ENCODE measurements around the gene RFXAP. TPM values are rescaled to one million over a fixed set of nuclear protein-coding genes. Genes with fewer than 3 reads are reported as not detected.
A peak's percentile ranks its signal among the peaks of the same experiment; 100 is the strongest.

Gene RFXAP
- total RNA-seq, 3 donors from 2014 or later: 5.0 to 6.3 (median 5.9) TPM

- DNase-seq (no peak), ATAC-seq (peak; percentile 19)
- intact Hi-C loops (cut with DNase I, micrococcal nuclease): no loop called here
- H3K9me3 ChIP-seq: no peaks in the 10 kb centered on the region
- TF ChIP-seq CTCF (IDR thresholded peaks at IDR 0.05): no peak
- H3K4me3 ChIP-seq: peak overlapping the region; percentile 62
- no peaks in the 10 kb centered on the region for H3K36me3 ChIP-seq (ENCODE audit: low read depth)
- peaks cover 8% of the 10 kb centered on the region for H3K4me1 ChIP-seq (ENCODE audit: low read depth)
These were observed 822 bp upstream of the RFXAP start for GRCh38 chr13:36817996-36818803.

GRCh38 chr13:36819739-36820090 lies 693 bp downstream of the RFXAP start:
- no peaks in the 10 kb centered on the region for H3K36me3 ChIP-seq (ENCODE audit: low read depth)
- peaks cover 8% of the 10 kb centered on the region for H3K4me1 ChIP-seq (ENCODE audit: low read depth)
- DNase-seq: no peak
- intact Hi-C loops (cut with DNase I, micrococcal nuclease): no loop called here
- H3K4me3 ChIP-seq: peak overlapping the region; percentile 62
- ATAC-seq: peak; percentile 25
- TF ChIP-seq CTCF (IDR thresholded peaks at IDR 0.05): no peak
- H3K9me3 ChIP-seq: no peaks in the 10 kb centered on the region

GRCh38 chr13:36820222-36820621 lies 1.2 kb downstream of the RFXAP start:
- TF ChIP-seq CTCF (IDR thresholded peaks at IDR 0.05): no peak
- Histone ChIP-seq H3K4me3 (no peak overlapping the region), H3K36me3 (ENCODE audit: low read depth) (no peaks in the 10 kb centered on the region), H3K4me1 (ENCODE audit: low read depth) (peaks cover 8% of the 10 kb centered on the region), H3K9me3 (no peaks in the 10 kb centered on the region)
- DNase-seq: no peak
- ATAC-seq: no peak
- intact Hi-C loops (cut with DNase I, micrococcal nuclease): no loop called here

- no peaks in the 10 kb centered on the region for H3K9me3 ChIP-seq
- no peak overlapping the region for H3K4me3 ChIP-seq
- DNase-seq: no peak
- intact Hi-C loops (cut with DNase I, micrococcal nuclease): no loop called here
- H3K36me3 ChIP-seq (ENCODE audit: low read depth): no peaks in the 10 kb centered on the region
- TF ChIP-seq CTCF (IDR thresholded peaks at IDR 0.05): no peak
- no peak for ATAC-seq
- peaks cover 8% of the 10 kb centered on the region for H3K4me1 ChIP-seq (ENCODE audit: low read depth)
These were observed 3.8 kb downstream of the RFXAP start for GRCh38 chr13:36822785-36823184.

- intact Hi-C loops (cut with DNase I, micrococcal nuclease): no loop called here
- DNase-seq: no peak
- H3K9me3 ChIP-seq: no peaks in the 10 kb centered on the region
- TF ChIP-seq CTCF (IDR thresholded peaks at IDR 0.05): no peak
- no peaks in the 10 kb centered on the region for H3K4me1 ChIP-seq (ENCODE audit: low read depth)
- no peaks in the 10 kb centered on the region for H3K36me3 ChIP-seq (ENCODE audit: low read depth)
- no peak for ATAC-seq
- H3K4me3 ChIP-seq: no peak overlapping the region
These were observed 10.7 kb downstream of the RFXAP start for GRCh38 chr13:36829753-36830152.
